Psoas muscle (tissue), 8 donors: ENCODE data around the gene STYXL2. TPM values are rescaled to one million over a fixed set of nuclear protein-coding genes. Genes with fewer than 3 reads are reported as not detected.

ENCODE experiments used
- ATAC-seq, 4 donors: fragments of 200-7000 bp; cut with Tn5 transposase; one replicate each; pipeline ENCODE4 v1.9.1; 2020; ENCODE audit warnings: moderate library complexity in 3 of 4, mild to moderate bottlenecking in 2 of 4
- DNase-seq, 2 donors: peaks; one replicate each; pipeline ENCODE4 v3.0.0-alpha.2; 2020
- H3K27ac ChIP-seq: fragments of 200-600 bp; one replicate; pipeline ENCODE4 v1.8.0; 2022
- H3K27me3 ChIP-seq, 3 donors: fragments of 200-600 bp in 1 of 3; one replicate each; pipeline versions ENCODE4 v1.6.1 to v1.8.0; 2013 to 2022; ENCODE audit warnings: low read length in 2 of 3, mild to moderate bottlenecking in 2 of 3, moderate library complexity in 1 of 3; ENCODE audit not compliant: insufficient read depth in 3 of 3
- H3K36me3 ChIP-seq, 2 donors: fragments of 200-600 bp in 1 of 2; one replicate each; pipeline versions ENCODE4 v1.6.1 to v1.8.0; 2013 to 2022; ENCODE audit warnings: low read depth in 1 of 2, mild to moderate bottlenecking in 1 of 2, moderate library complexity in 1 of 2; ENCODE audit not compliant: insufficient read depth in 1 of 2
- H3K4me1 ChIP-seq: fragments of 200-600 bp; one replicate; pipeline ENCODE4 v1.8.0; 2022
- H3K4me3 ChIP-seq: fragments of 200-600 bp; one replicate; pipeline ENCODE4 v1.8.0; 2022; ENCODE audit warnings: mild to moderate bottlenecking
- H3K9me3 ChIP-seq: fragments of 200-600 bp; one replicate; pipeline ENCODE4 v1.8.0; 2022
- WGBS, 3 donors: extraction: QIAGEN DNeasy Blood & Tissue Kit; methylation state at CpG; one replicate each; pipeline versions ENCODE4 v1.1.6 to v1.1.7; 2013; 5-methylcytosine and 5-hydroxymethylcytosine counted together
- intact Hi-C, 2 donors: fragments of 100-400 bp; cut with DNase I; formaldehyde crosslinking; loops; one replicate each; pipeline versions ENCODE4 v1.11.0 to v1.14.2; 2022
- polyA plus RNA-seq, 3 donors: library from polyadenylated mRNA; stranded (reverse); fragments of 200-250 nt; gene quantifications; one replicate each; pipeline ENCODE4 v1.2.3, GENCODE V29; 2013
- total RNA-seq, 4 donors: library from RNA; stranded (reverse); fragmentation: NEBNext Ultra II Directional in 2 of 4; extraction: Animal tissue kit (Norgen Biotek cat#: 25700) in 2 of 4; gene quantifications; one replicate each; pipeline versions ENCODE4 v1.2.1 to v1.2.4, GENCODE V29; 2021 to 2023
- TF ChIP-seq, protein P1 (sequence below): fragments of 200-600 bp; IDR thresholded peaks from one replicate; pipeline ENCODE4 v1.8.0; 2022; ENCODE audit warnings: antibody characterized with exemption
- donor health status: healthy with polysubstance abuse.
- donor health status: DM: no; HTN: no; CAD: no; lungs with moderate emphysema.
- donor health status: Bipolar disorder and iron deficiency.
- donor health status: healthy.
- donor health status: DM: yes; HTN: yes; CAD: no.
- donor health status: DM: no; HTN: no; CAD: no.
- donor health status: DM: no; HTN: no; CAD: no.
- donor health status: DM: yes; HTN: yes; CAD: no.

STYXL2 gene
- total and polyA plus RNA-seq, 7 donors = 15.2 to 205 (median 134) TPM

DNA sequence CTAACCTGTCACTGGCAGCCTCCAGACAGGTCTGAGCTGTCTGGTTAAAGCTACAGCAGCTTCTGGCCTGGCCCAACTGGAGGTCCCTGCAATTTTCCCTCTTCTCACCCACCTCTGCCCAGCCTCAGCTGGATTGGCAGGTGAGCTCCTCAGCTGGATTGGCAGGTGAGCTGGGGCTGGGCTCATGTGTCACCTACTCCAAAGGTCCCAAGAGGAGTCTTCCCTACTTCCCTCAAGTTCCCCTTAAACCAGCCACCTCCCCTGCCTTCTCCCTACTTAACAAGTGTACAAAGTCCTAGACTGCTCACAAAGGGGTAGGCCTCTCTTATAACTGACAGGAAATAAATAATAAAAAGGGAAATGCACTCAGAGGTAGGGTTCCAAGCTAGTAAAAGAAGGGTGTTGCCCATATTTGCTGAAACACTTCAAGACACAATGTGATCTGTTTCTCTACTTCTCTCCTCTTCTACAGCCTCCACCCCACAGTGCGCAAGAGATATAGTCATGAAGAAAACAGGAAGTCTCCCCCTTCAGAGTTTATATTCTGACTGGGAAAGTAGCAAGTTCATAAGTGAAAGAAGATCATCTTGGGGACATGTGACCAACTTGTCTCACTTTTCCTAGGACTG is 3.4 kb upstream of the STYXL2 start, which contains the start of gene GPA33:
TSS of gene GPA33 (minus strand) at position 64 of the 629 bp plus-strand sequence. CDS start 90 bp downstream, outside the sequence.
- H3K36me3 ChIP-seq = no peaks in the 10 kb centered on the region
- peaks cover 25% of the 10 kb centered on the region for H3K4me1 ChIP-seq
- H3K4me3 ChIP-seq = no peak within 1 kb of the TSS
- 72 to 89% (median 84%) methylated on average over 1 of the region's 1 CpG for WGBS, 3 donors
- H3K27ac ChIP-seq = peak within 1 kb of the TSS; percentile 10
- DNase-seq = no peak
- TF ChIP-seq, protein P1, sequence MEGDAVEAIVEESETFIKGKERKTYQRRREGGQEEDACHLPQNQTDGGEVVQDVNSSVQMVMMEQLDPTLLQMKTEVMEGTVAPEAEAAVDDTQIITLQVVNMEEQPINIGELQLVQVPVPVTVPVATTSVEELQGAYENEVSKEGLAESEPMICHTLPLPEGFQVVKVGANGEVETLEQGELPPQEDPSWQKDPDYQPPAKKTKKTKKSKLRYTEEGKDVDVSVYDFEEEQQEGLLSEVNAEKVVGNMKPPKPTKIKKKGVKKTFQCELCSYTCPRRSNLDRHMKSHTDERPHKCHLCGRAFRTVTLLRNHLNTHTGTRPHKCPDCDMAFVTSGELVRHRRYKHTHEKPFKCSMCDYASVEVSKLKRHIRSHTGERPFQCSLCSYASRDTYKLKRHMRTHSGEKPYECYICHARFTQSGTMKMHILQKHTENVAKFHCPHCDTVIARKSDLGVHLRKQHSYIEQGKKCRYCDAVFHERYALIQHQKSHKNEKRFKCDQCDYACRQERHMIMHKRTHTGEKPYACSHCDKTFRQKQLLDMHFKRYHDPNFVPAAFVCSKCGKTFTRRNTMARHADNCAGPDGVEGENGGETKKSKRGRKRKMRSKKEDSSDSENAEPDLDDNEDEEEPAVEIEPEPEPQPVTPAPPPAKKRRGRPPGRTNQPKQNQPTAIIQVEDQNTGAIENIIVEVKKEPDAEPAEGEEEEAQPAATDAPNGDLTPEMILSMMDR = no peak
- no peak for ATAC-seq
- intact Hi-C loops = no loop called here
- no peaks in the 10 kb centered on the region for H3K9me3 ChIP-seq
- H3K27me3 ChIP-seq = no peaks in the 10 kb centered on the region

DNA sequence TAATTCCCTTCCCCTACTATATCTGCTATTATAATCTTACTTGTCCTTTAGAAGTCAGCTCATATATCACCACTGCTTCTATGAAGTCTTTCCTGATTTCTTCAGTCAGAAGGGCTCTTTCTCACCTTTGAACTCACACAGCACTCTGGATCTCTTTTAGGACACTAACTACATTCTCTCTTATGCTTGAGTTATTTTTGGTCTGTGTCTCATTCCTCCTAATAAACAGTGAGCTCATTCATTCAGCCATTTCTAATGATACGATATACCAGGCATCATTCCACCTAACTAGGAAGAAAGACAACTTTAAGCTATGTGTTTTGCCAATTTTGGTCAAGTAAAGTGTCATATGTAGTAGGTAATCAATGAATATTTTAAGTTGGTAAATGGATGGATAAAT is 1.2 kb upstream of the STYXL2 start:
- Histone ChIP-seq H3K9me3 (no peaks in the 10 kb centered on the region), H3K27ac (peak overlapping the region; percentile 96), H3K4me3 (peak overlapping the region; percentile 79), H3K27me3 (no peaks in the 10 kb centered on the region), H3K4me1 (peaks cover 23% of the 10 kb centered on the region), H3K36me3 (peaks cover 0 to 8% of the 10 kb centered on the region in 2 donors)
- TF ChIP-seq, protein P1 = no peak
- ATAC-seq (peak; percentile 55 to 84 (median 71)), DNase-seq (no peak)
- WGBS, 3 donors = 19 to 39% (median 37%) methylated on average over 1 of the region's 1 CpG
- intact Hi-C loops = no loop called here

DNA sequence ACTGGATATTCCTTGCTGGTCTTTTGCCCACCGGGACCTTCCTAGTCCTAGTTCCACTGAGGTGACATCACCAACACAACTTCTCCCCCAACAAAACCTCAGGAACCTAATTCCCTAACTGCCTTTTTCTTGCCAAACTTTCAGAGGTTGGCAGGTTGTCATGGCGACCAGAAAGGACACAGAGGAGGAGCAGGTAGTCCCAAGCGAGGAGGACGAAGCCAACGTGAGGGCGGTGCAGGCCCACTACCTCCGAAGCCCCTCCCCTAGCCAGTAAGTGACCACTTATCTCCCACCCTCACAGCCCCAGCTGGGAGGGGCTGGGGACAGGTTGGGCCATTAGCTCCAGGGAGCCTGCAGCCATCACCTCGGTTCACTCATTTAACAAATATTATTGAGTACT is 815 bp downstream of the STYXL2 start:
- Histone ChIP-seq H3K4me3 (peak overlapping the region; percentile 79), H3K27me3 (no peaks in the 10 kb centered on the region), H3K4me1 (peaks cover 32% of the 10 kb centered on the region), H3K27ac (peak overlapping the region; percentile 96), H3K9me3 (peaks cover 4% of the 10 kb centered on the region), H3K36me3 (peaks cover 0 to 24% of the 10 kb centered on the region in 2 donors)
- 21 to 42% (median 33%) methylated on average over 8 of the region's 8 CpGs for WGBS, 3 donors
- intact Hi-C loops = no loop called here
- DNase-seq (no peak), ATAC-seq (peak in 2 of 4 donors; percentile 19 to 20)
- TF ChIP-seq, protein P1 = no peak

DNA sequence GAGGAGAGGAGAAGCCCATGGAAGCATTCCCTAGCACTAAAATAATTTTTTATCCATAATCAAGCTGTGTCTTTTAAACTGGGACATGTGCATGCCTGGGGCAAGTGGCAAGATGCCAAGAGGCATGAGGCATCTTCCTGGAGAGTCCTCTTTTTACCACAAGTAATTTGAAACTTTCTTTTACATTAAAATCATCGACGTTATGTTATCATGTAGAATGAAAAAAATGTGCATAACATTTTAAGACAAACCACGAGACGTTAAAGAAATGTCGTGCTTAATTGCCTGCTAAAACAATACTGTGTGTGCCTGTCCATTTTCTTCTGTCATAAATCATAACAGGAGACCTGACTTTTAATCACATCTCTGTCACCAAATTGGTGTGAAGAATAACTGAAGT is 1.5 kb downstream of the STYXL2 start:
- peak overlapping the region; percentile 79 for H3K4me3 ChIP-seq

More for the DNA sequence above, 1.5 kb downstream of the STYXL2 start:
- TF ChIP-seq, protein P1 = no peak
- H3K27me3 ChIP-seq = no peaks in the 10 kb centered on the region
- peaks cover 0 to 31% of the 10 kb centered on the region in 2 donors for H3K36me3 ChIP-seq
- peaks cover 6% of the 10 kb centered on the region for H3K9me3 ChIP-seq
- ATAC-seq (peak in 1 of 4 donors; percentile 6), DNase-seq (no peak)
- H3K4me1 ChIP-seq = peaks cover 38% of the 10 kb centered on the region
- intact Hi-C loops = no loop called here
- 17 to 19% (median 19%) methylated on average over 5 of the region's 5 CpGs for WGBS, 3 donors
- peak overlapping the region; percentile 96 for H3K27ac ChIP-seq
